Smooth muscle cell (in vitro differentiated cells): ENCODE results near the gene BMAL1. TPM values are rescaled to one million over a fixed set of nuclear protein-coding genes. Genes with fewer than 3 reads are reported as not detected.

Experiments
- DNase-seq: peaks from one replicate; lab custom pipeline; 2025; ENCODE audit not compliant: unreplicated experiment; lab: John Stamatoyannopoulos, UW
- H2AFZ ChIP-seq: fragments of 200-600 bp; sonication (generic); 2 replicates; pipeline ENCODE4 v1.6.0; 2016; ENCODE audit warnings: antibody characterized with exemption, low read depth, mild to moderate bottlenecking
- H3F3A ChIP-seq: fragments of 200-600 bp; sonication (generic); 2 replicates; pipeline ENCODE4 v1.6.0; 2017; ENCODE audit warnings: antibody characterized with exemption, low read depth
- H3K27ac ChIP-seq: fragments of 200-600 bp; sonication (generic); 2 replicates; pipeline ENCODE4 v1.5.1; 2016; ENCODE audit warnings: low read depth, mild to moderate bottlenecking
- H3K27me3 ChIP-seq: fragments of 200-600 bp; sonication (generic); 2 replicates; pipeline ENCODE4 v1.6.1; 2016; ENCODE audit warnings: low read depth, mild to moderate bottlenecking
- H3K36me3 ChIP-seq: fragments of 200-600 bp; sonication (generic); 2 replicates; pipeline ENCODE4 v1.5.1; 2016; ENCODE audit warnings: low read depth
- H3K4me1 ChIP-seq: fragments of 200-600 bp; sonication (generic); 2 replicates; pipeline ENCODE4 v1.5.1; 2016; ENCODE audit warnings: low read depth
- H3K4me2 ChIP-seq: fragments of 200-600 bp; sonication (generic); 2 replicates; pipeline ENCODE4 v1.6.0; 2016; ENCODE audit warnings: mild to moderate bottlenecking
- H3K4me3 ChIP-seq: fragments of 200-600 bp; sonication (generic); 2 replicates; pipeline ENCODE4 v1.5.1; 2016; ENCODE audit warnings: mild to moderate bottlenecking
- H3K79me2 ChIP-seq: fragments of 200-600 bp; sonication (generic); 2 replicates; pipeline ENCODE4 v1.6.0; 2016; ENCODE audit warnings: low read depth, mild to moderate bottlenecking
- H3K9ac ChIP-seq: fragments of 200-600 bp; sonication (generic); 2 replicates; pipeline ENCODE4 v1.6.0; 2016; ENCODE audit warnings: low read depth
- H3K9me3 ChIP-seq: fragments of 200-600 bp; sonication (generic); replicated peaks from 2 replicates; pipeline ENCODE4 v1.5.1; 2016; ENCODE audit warnings: low read depth
- H4K20me1 ChIP-seq: fragments of 200-600 bp; sonication (generic); 2 replicates; pipeline ENCODE4 v1.6.0; 2016; ENCODE audit warnings: low read depth
- WGBS: methylation state at CpG from one replicate; pipeline ENCODE4 v1.1.7; 2016; ENCODE audit warnings: low lambda C conversion rate; 5-methylcytosine and 5-hydroxymethylcytosine counted together
- polyA plus RNA-seq: library from polyadenylated mRNA; unstranded; fragments of >200 nt; fragmentation: Nextera tagmentation; extraction: Ambion mirVana; gene quantifications from 2 replicates; pipeline ENCODE4 v1.2.1, GENCODE V29; 2016
- total RNA-seq: library from RNA; depleted of rRNA; stranded (reverse); fragments of >200 nt; gene quantifications from 2 replicates; pipeline ENCODE4 v1.2.3, GENCODE V29; 2014
- TF ChIP-seq, protein P1 (sequence below): fragments of 200-600 bp; sonication (generic); IDR thresholded peaks from 2 replicates; pipeline ENCODE4 v1.5.1; 2017; ENCODE audit warnings: borderline replicate concordance, mild to moderate bottlenecking, antibody characterized with exemption; ENCODE audit not compliant: insufficient read depth, poor library complexity, severe bottlenecking

Gene BMAL1
- total and polyA plus RNA-seq, 2 experiments from 2014 or later = 9.9 to 24.5 TPM

DNA sequence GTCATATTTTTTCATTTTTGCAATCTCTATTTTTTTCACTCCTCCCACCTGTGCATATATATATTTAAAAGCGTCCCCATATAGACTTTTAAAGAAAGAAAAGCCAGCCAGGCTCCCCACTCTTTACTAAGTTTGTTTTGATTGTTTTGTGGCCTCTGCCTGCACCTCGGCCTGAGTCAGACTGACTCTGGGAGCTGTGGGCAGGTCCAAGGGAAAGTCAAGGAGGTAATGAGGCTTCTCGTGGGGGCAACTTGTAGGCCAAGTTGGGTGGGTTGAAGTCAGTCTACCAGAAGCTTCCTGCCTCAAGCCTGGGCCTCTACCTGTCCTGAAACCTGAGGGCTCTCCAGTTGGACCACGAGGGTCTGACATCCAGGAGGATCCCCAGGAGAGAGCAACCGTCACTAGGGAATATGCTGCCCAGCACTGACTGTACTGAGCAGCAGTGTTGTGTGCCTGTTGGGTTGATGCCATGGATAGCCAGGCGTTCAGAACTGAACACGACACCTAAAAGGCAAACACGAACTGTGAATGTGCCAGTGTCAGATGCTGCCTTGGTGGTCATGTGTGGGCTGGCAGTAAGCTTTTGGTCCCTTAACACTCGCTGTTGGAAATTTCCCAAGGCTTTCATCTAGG lies 58.8 kb downstream of the BMAL1 start:
- H3K4me2 ChIP-seq = no peak overlapping the region
- no peak overlapping the region for H2AFZ ChIP-seq
- peak overlapping the region; percentile 56 for H3K27ac ChIP-seq
- no peaks in the 10 kb centered on the region for H3K79me2 ChIP-seq
- H4K20me1 ChIP-seq = no peaks in the 10 kb centered on the region
- TF ChIP-seq, protein P1, sequence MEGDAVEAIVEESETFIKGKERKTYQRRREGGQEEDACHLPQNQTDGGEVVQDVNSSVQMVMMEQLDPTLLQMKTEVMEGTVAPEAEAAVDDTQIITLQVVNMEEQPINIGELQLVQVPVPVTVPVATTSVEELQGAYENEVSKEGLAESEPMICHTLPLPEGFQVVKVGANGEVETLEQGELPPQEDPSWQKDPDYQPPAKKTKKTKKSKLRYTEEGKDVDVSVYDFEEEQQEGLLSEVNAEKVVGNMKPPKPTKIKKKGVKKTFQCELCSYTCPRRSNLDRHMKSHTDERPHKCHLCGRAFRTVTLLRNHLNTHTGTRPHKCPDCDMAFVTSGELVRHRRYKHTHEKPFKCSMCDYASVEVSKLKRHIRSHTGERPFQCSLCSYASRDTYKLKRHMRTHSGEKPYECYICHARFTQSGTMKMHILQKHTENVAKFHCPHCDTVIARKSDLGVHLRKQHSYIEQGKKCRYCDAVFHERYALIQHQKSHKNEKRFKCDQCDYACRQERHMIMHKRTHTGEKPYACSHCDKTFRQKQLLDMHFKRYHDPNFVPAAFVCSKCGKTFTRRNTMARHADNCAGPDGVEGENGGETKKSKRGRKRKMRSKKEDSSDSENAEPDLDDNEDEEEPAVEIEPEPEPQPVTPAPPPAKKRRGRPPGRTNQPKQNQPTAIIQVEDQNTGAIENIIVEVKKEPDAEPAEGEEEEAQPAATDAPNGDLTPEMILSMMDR = no peak
- no peaks in the 10 kb centered on the region for H3K27me3 ChIP-seq
- H3K4me1 ChIP-seq = no peaks in the 10 kb centered on the region
- H3K36me3 ChIP-seq = no peaks in the 10 kb centered on the region
- no peaks in the 10 kb centered on the region for H3K9me3 ChIP-seq
- H3F3A ChIP-seq = peaks cover 8% of the 10 kb centered on the region
- no peak overlapping the region for H3K9ac ChIP-seq
- H3K4me3 ChIP-seq = no peak overlapping the region
- 66% methylated on average over 9 of the region's 9 CpGs for WGBS
- no peak for DNase-seq

DNA sequence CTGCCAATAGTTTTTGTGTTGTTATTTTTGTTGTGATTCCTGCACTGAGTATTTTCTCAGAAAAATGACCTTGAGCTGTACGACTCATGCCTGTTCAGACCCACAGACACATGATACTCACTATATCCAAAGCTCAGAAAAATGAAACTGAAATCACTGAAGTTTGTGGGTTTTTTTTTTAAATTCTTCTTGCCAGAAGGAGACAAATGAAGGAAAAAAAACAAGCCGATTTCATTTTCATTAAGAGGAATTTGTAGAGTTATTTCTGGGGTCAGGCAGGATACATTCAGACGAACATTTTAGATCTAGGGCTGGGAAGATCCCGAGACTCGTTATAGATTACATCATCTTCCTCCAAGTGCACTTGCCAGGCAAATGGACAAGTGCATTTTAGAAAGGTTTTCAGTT lies 60.4 kb downstream of the BMAL1 start:
- no peak for DNase-seq
- H3K4me3 ChIP-seq = peak overlapping the region; percentile 22
- WGBS = 38% methylated on average over 5 of the region's 5 CpGs
- peaks cover 8% of the 10 kb centered on the region for H3F3A ChIP-seq
- H2AFZ ChIP-seq = no peak overlapping the region
- TF ChIP-seq, protein P1 = no peak
- no peaks in the 10 kb centered on the region for H3K36me3 ChIP-seq
- no peaks in the 10 kb centered on the region for H4K20me1 ChIP-seq
- peak overlapping the region; percentile 21 for H3K9ac ChIP-seq
- H3K4me1 ChIP-seq = no peaks in the 10 kb centered on the region
- peak overlapping the region; percentile 68 for H3K4me2 ChIP-seq
- H3K27ac ChIP-seq = peak overlapping the region; percentile 75
- no peaks in the 10 kb centered on the region for H3K79me2 ChIP-seq
- no peaks in the 10 kb centered on the region for H3K27me3 ChIP-seq
- H3K9me3 ChIP-seq = no peaks in the 10 kb centered on the region

DNA sequence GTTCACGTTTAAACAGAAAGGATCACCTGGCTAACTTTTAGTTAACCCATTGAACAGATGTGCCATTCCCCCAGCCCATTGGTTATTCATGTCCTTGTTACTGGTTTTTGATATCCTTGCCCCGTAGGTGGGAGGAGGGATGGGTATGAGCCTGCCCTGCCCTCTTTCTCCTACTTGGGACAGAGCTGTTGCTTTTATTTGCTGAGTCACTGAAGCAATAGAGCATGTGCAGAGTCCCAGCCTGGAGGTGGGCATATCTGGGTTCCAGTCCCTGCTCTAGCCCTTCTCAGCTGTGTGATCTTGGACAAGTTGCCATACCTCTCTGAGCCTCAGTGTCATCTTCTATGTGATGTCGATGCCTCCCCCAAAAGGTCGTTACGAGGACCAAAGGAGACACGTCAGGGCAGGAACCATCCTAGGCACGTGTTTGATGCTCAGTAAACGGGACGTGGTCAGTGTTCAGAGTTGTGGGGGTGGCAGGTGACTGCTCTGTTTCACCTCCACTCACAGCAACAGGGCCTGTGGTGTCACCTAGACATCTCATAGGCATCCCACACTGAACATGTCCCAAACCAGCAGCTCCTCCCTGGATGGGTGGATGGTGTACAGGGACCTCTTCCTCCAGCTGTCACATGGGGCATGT lies 61.0 kb downstream of the BMAL1 start:
- no peaks in the 10 kb centered on the region for H3K36me3 ChIP-seq
- no peak for DNase-seq
- H4K20me1 ChIP-seq = no peaks in the 10 kb centered on the region
- no peaks in the 10 kb centered on the region for H3K4me1 ChIP-seq
- peak overlapping the region; percentile 68 for H3K4me2 ChIP-seq
- no peaks in the 10 kb centered on the region for H3K27me3 ChIP-seq
- whole genome bisulfite sequencing = 82% methylated on average over 9 of the region's 9 CpGs
- H3K9me3 ChIP-seq = no peaks in the 10 kb centered on the region
- TF ChIP-seq, protein P1 = no peak
- peak overlapping the region; percentile 21 for H3K9ac ChIP-seq
- H3F3A ChIP-seq = peaks cover 8% of the 10 kb centered on the region
- H3K4me3 ChIP-seq = no peak overlapping the region
- H3K27ac ChIP-seq = peak overlapping the region; percentile 75
- H2AFZ ChIP-seq = no peak overlapping the region
- H3K79me2 ChIP-seq = no peaks in the 10 kb centered on the region
